Hepatocyte (in vitro differentiated cells): ENCODE measurements around the gene CCDC86.

Experiments used
- EZH2 ChIP-seq: fragments of 200-600 bp; sonication (generic); IDR thresholded peaks from 2 replicates; pipeline ENCODE4 v1.6.1; 2016; ENCODE audit warnings: antibody characterized with exemption, mild to moderate bottlenecking, borderline replicate concordance
- TF ChIP-seq, protein P1 (sequence below): fragments of 200-600 bp; sonication (generic); IDR thresholded peaks from 2 replicates; pipeline ENCODE4 v1.5.1; 2016; ENCODE audit warnings: antibody characterized with exemption, mild to moderate bottlenecking; ENCODE audit not compliant: poor library complexity

DNA sequence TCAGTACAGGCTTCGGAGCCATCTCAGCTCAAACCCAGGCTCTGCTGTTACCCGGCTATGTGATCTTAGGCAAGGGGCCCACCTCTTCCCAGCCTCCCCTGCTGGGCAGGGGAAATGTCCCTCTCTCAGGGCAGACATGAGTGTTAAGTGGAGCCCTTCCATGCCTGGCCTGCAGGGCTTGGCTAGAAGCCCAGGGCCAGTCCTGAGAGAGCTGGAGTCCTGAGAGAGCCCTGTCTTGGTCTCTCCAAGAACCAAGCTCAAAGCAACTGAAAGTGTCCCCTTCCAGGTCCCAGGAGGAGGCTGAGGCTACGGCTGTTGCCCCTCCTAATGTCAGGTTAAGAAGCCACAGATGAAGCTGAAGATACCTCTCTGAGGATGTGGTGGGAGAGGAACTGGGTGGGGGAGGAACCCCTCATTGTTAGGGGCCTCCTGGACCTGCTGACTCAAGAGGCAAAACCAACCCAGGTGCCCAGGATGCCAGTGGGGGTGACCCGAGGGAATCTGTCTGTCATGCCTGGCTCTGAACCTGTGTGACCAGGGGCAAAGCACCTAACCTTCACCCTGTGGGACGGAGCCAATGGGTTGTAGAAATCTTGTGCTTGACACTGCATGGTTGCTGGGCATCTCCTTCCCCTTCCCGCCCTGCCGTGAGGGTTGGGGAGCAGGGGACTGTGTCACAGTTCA lies 29.6 kb downstream of the CCDC86 start:
- TF ChIP-seq, protein P1, sequence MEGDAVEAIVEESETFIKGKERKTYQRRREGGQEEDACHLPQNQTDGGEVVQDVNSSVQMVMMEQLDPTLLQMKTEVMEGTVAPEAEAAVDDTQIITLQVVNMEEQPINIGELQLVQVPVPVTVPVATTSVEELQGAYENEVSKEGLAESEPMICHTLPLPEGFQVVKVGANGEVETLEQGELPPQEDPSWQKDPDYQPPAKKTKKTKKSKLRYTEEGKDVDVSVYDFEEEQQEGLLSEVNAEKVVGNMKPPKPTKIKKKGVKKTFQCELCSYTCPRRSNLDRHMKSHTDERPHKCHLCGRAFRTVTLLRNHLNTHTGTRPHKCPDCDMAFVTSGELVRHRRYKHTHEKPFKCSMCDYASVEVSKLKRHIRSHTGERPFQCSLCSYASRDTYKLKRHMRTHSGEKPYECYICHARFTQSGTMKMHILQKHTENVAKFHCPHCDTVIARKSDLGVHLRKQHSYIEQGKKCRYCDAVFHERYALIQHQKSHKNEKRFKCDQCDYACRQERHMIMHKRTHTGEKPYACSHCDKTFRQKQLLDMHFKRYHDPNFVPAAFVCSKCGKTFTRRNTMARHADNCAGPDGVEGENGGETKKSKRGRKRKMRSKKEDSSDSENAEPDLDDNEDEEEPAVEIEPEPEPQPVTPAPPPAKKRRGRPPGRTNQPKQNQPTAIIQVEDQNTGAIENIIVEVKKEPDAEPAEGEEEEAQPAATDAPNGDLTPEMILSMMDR, result no peak
- no peak for TF ChIP-seq EZH2
